Coronary artery (tissue), 2 donors: ENCODE measurements around the gene SLC35F4.

Source experiments
- DNase-seq: peaks from one replicate; pipeline ENCODE4 v3.0.0-alpha.2; 2017; ENCODE audit warnings: low spot score
- H3K27ac ChIP-seq, 2 donors: fragments of 200-600 bp; sonication (generic); one replicate each; pipeline ENCODE4 v1.5.1; 2016 to 2019
- H3K4me3 ChIP-seq: fragments of 200-600 bp; sonication (generic); 2 replicates; pipeline ENCODE4 v1.5.1; 2016; ENCODE audit warnings: mild to moderate bottlenecking, moderate library complexity
- CTCF ChIP-seq: fragments of 200-600 bp; sonication (generic); IDR thresholded peaks from one replicate; pipeline ENCODE4 v1.5.1; 2019; ENCODE audit warnings: antibody characterized with exemption

Gene SLC35F4

GRCh38 chr14:57686304-57686703, 179.6 kb downstream of the SLC35F4 start:
- DNase-seq = no peak
- Histone ChIP-seq H3K27ac (peak overlapping the region in 1 of 2 donors; percentile 45), H3K4me3 (no peak overlapping the region)
- no peak for TF ChIP-seq CTCF

- no peak for TF ChIP-seq CTCF
- Histone ChIP-seq H3K4me3 (no peak overlapping the region), H3K27ac (no peak overlapping the region)
- no peak for DNase-seq
Measured at GRCh38 chr14:57671021-57671420, 194.9 kb downstream of the SLC35F4 start.

GRCh38 chr14:57660208-57660607, 205.7 kb downstream of the SLC35F4 start:
- H3K4me3 ChIP-seq = no peak overlapping the region
- DNase-seq = no peak
- TF ChIP-seq CTCF = no peak
- no peak overlapping the region for H3K27ac ChIP-seq

GRCh38 chr14:57659052-57659451, 206.8 kb downstream of the SLC35F4 start:
- no peak for TF ChIP-seq CTCF
- Histone ChIP-seq H3K27ac (no peak overlapping the region), H3K4me3 (no peak overlapping the region)
- no peak for DNase-seq

GRCh38 chr14:57657487-57657886, 208.4 kb downstream of the SLC35F4 start:
- no peak for DNase-seq
- TF ChIP-seq CTCF = no peak
- no peak overlapping the region for H3K27ac ChIP-seq
- no peak overlapping the region for H3K4me3 ChIP-seq

GRCh38 chr14:57656853-57657252, 209.0 kb downstream of the SLC35F4 start:
- no peak for DNase-seq
- H3K27ac ChIP-seq = no peak overlapping the region
- no peak overlapping the region for H3K4me3 ChIP-seq
- TF ChIP-seq CTCF = no peak

- no peak for TF ChIP-seq CTCF
- DNase-seq = no peak
- no peak overlapping the region for H3K4me3 ChIP-seq
- H3K27ac ChIP-seq = no peak overlapping the region
Measured at GRCh38 chr14:57652769-57653168, 213.1 kb downstream of the SLC35F4 start.
